CD4-positive, alpha-beta T cell treated with Interleukin-6 for 4 hours (primary cell): ENCODE results near the gene XNDC1N.
A peak's percentile ranks its signal among the peaks of the same experiment; 100 is the strongest.
"Not testable (repeated sequence)": the region's sequence is repeated elsewhere in the genome, so short reads cannot be mapped to it uniquely, and the experiment has no call there.

Experiments used
- DNase-seq: peaks from one replicate; pipeline ENCODE4 v3.0.0-alpha.2; 2020; ENCODE audit warnings: mixed read lengths

The XNDC1N gene

DNA sequence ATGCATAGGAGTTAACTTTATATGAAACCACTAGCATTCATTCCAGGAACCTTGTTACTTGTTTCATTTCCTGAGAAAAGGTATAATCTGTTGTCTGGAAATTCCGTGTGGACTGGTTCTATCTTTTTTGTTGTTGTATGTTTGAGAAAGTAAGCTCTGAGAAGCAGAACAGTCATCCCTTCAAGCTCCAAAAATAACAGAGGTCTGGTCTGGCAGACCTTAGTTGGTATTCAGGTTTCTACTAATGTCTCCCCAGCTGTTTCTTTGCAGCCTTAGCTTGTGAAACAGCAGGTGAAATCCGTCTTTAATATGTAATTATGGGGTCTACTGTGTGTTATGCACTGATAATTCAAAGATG, 2.8 kb upstream of the XNDC1N start:
- DNase-seq = no peak

DNA sequence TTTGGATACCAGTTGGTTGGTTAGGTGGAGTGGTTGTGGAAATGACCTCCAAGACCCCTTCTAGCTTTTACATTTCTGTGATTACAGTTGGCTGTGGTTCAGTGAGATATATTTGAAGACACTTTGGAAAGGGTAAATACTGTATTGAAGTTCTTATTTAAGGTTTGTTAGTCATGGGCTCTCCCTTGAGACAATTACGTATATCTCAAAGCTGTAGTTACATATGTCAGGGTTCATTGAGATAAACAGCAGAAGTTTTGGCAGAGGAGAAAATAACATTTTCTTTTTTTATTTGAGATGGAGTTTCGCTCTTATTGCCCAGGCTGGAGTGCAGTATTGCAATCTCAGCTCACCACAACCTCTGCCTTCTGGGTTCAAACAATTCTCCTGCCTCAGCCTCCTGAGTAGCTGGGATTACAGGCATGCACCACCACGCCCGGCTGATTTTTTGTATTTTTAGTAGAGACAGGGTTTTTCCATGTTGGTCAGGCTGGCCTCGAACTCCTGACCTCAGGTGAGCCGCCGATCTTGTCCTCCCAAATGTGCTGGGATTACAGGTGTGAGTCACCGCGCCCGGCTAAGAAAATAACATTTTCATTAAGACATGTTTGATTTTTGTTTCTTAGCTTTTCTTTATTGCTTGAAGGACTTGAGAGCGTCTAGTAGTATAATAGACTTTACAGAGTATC, 2.3 kb upstream of the XNDC1N start:
- no peak for DNase-seq

GRCh38 chr11:71929491-71929890, 1.1 kb upstream of the XNDC1N start:
- no peak for DNase-seq

- DNase-seq = peak; percentile 97
Observed at GRCh38 chr11:71928737-71929443, 496 bp upstream of the XNDC1N start, which contains the start of gene RNF121. TSS of gene RNF121 (plus strand) at chr11:71929046. CDS start at chr11:71929062, 16 bp downstream.

DNA sequence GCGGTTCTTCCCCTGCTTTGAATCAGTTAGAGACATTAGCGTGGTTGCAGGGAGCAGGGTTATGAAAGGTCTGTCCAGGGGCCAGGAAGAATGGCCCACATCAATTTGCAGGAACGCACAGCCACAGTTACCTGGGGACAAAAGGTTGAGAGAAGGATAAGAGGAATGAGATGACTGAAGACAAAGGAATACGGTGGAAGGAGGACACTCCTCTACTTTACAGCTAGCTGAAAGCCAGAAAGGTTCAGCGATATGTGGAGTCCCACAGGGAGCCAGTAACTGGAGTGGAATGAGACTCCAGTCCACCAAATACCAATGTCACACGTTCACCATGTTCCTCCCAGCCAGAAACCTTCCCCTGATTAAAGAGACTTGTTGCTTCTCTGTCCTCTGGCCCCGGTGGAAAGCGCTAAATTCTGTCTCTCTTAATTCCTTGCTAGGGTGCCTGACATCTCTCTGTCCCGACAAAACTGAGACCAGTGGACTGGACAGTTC, 10.7 kb downstream of the XNDC1N start:
- DNase-seq = no peak

GRCh38 chr11:71914617-71915189, 13.7 kb downstream of the XNDC1N start:
- no peak for DNase-seq

- no peak for DNase-seq
Observed at GRCh38 chr11:71913756-71914526, 14.5 kb downstream of the XNDC1N start.

DNA sequence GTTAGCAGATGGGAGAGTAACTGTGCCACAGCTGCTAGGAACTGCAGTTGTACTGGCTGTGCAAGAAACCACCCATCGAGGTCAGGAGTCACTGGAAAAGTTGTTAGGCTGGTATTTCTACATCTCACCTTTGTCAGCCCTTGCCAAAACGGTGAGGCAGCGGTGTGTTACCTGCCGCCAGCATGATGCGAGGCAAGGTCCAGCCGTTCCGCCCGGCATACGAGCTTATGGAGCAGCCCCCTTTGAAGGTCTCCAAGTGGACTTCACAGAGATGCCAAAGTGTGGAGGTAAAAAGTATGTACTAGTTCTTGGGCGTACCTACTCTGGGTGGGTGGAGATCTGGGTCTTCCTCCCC, 16.4 kb downstream of the XNDC1N start:
- not testable (repeated sequence) for DNase-seq

DNA sequence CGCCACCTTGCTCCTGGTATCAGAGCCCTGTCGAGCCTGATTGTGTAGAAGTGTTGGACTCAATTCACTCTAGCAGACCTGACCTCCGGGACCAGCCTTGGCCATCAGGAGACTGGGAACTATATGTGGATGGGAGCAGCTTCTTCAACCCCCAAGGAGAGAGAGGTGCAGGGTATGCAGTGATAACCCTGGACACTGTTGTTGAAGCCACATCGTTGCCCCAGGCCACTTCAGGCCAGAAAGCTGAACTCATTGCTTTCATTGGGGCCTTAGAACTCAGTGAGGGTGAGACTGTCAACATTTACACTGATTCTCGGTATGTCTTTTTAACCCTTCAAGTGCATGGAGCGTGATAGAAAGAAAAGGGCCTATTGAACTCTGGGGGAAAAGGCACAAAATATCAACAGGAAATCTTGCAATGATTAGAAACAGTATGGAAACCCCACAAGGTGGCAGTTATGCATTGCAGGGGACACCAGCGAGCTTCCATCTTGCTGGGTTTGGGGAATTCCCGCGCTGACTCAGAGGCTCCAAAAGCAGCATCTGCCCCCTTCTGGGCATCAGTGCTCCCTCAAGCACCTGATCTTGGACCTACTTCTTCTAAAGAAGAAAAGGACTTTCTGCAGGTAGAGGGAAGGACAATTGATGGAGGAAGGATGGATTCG, 16.9 kb downstream of the XNDC1N start:
- not testable (repeated sequence) for DNase-seq

- not testable (repeated sequence) for DNase-seq
Observed at GRCh38 chr11:71910775-71911174, 17.6 kb downstream of the XNDC1N start.

DNA sequence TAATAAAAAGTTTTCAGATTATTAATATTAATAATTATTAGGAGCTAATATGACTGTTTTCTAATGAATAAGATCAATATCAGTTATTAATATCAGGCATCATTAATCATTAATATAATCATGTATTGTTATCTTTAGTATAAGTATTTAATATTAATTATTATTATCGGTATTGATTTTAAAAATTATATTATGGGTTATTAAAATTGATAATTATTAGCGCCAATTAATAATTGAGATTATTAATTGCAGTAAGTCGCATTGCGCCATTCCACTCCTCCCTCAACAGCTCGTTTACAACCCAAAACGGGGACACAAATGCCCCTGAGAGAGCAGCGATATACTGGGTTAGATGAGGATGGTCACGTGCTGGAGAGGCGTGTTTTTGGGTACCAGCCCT, 20.2 kb downstream of the XNDC1N start:
- no peak for DNase-seq

GRCh38 chr11:71901137-71901536, 27.3 kb downstream of the XNDC1N start:
- not testable (repeated sequence) for DNase-seq

GRCh38 chr11:71895961-71896360, 32.4 kb downstream of the XNDC1N start:
- no peak for DNase-seq

DNA sequence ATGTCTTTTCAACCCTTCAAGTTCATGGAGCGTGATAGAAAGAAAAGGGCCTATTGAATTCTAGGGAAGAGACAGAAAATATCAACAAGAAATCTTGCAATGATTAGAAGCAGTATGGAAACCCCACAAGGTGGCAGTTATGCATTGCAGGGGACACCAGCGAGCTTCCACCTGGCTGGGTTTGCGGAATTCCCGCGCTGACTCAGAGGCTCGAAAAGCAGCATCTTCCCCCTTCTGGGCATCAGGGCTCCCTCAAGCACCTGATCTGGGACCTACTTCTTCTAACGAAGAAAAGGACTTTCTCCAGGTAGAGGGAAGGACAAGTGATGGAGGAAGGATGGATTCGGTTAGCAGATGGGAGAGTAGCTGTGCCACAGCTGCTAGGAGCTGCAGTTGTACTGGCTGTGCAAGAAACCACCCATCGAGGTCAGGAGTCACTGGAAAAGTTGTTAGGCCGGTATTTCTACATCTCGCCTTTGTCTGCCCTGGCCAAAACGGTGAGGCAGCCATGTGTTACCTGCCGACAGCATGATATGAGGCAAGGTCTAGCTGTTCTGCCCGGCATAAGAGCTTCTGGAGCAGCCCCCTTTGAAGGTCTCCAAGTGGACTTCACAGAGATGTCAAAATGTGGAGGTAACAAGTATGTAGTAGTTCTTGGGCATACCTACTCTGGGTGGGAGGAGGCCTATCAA, 39.1 kb downstream of the XNDC1N start:
- DNase-seq = not testable (repeated sequence)

DNA sequence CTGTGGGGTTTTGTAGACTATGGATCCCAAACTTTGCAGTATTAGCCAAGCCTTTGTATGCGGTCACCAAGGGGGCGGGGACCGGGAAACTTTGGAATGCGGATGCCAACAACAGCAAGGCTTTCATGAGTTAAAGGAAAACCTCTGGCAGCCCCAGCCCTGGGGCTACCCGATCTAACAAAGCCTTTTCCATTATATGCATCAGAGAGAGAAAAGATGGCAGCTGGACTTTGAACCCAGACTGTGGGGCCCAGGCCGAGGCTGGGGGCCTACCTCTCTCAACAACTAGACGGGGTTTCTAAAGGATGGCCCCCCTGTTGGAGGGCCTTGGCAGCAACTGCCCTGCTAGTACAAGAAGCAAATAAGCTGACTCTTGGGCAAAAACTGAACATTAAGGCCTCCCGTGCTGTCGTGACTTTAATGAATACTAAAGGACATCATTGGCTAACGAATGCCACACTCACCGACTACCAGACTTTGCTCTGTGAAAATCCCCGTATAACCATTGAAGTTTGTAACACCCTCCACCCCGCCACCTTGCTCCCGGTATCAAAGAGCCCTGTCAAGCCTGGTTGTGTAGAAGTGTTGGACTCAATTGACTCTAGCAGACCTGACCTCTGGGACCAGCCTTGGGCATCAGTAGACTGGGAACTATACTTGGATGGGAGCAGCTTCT, 39.9 kb downstream of the XNDC1N start:
- not testable (repeated sequence) for DNase-seq

DNA sequence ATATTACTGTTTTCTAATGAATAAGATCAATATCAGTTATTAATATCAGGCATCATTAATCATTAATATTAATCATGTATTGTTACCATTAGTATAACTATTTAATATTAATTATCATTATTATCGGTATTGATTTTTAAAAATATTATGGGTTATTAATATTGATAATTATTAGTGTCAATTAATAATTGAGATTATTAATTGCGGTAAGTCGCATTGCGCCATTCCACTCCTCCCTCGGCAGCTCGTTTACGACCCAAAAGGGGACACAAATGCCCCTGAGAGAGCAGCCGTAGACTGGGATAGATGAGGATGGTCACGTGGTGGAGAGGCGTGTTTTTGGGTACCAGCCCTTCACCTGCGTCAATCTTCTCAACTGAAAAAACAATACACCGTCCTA, 42.6 kb downstream of the XNDC1N start:
- not testable (repeated sequence) for DNase-seq
